OCI-M2 (cell line): ENCODE data around the gene LSR.

Experiments
- DNase-seq: peaks from one replicate; lab custom pipeline; 2025; ENCODE audit not compliant: unreplicated experiment; lab: John Stamatoyannopoulos, UW

LSR gene

DNA sequence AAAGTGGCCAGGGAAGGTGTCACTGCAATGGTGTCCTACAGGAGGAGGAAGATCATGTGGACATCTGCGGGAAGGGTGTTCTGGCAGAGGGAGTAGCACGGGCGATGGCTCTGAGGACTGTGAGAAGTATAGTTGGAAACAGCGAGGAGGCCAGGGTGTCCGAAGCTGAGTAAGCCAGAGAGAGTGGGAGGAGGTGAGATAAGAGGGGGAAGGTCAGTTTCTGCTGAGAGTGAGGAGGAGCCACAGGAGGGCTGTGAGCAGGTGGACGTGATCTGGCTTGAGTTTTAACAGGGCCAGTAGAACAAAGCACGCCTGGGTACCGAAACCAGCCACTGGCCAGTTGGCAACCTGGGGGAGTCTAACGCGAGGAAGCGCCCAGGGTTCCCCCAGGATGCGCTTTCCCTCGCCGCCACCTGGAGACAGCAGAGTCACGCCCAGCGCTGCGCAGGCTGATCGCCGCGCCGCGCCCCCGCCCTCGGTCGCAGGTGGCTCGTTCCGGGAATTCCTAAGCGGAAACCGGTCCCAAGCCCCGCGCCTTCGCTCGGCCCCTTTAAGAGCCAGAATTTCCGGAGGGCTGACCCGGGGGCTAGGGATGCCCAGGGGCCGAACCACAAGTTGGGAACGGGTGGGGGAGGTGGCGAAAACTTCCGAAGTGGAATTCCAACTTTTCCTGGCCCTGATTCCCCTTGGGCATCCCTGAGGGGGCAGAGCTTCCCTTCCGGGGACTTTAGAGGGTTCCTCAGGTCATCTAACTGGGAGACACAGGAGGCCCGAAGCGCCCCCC lies 1.1 kb upstream of the LSR start:
- DNase-seq = no peak

DNA sequence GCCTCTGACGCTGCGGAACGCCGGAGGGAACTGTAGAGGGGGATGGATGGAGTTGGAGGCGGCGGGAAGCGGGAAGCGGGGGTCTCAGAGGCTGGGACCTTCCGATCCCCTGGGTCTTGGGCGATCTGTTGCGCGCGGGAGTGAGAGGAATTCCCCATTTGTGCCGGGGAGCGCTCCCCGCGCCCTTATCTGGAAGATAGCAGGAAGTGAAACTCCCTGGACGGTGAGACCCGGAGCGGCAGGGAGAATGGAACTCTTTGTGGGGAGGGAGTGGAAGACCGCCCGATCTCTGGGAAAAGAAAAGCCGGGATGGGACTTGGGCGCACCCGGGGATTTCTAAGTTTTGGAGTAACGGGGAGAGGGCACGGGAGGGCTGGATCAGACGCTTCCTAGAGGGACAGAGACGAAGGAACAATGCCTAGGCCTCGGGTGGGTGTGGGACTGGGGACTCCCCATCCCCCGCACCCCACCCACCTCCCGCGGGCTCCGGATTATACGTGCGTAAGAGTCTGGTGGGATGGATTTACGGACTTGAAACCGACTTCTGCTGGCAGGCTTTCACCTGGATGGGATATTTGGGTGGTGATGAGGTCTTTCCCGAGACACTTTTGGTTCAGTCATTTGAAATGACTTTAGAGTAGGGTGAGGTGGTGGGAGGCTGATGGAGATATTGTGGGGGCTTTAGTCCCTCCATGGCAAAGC lies 495 bp downstream of the LSR start:
- no peak for DNase-seq

DNA sequence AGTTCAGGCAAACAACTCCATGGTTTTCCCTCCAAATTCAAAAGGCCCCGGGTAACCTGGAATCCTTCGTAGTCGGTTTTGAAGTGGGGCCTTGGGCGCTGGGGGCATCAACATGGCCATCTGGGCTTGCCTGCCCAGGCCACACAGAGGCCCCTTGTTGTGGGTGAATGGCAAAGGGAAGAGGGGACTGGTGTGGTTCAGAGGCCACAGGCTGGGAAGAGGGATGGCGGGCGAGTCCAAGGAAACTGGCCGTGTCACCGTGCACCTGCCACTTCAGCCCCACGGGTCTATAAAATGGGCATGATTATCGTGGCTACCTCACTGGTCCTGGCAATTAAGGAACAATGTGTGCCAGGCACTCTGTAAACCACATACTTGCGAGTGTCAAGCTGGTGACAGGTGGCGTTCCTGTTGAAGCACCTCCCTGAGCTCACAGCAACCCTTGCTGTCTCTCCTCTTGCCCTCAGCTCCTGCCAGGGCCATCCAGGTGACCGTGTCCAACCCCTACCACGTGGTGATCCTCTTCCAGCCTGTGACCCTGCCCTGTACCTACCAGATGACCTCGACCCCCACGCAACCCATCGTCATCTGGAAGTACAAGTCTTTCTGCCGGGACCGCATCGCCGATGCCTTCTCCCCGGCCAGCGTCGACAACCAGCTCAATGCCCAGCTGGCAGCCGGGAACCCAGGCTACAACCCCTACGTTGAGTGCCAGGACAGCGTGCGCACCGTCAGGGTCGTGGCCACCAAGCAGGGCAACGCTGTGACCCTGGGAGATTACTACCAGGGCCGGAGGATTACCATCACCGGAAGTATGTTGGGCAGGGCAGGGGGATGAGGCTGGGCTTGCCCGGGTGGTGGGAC lies 1.3 kb downstream of the LSR start:
- no peak for DNase-seq

DNA sequence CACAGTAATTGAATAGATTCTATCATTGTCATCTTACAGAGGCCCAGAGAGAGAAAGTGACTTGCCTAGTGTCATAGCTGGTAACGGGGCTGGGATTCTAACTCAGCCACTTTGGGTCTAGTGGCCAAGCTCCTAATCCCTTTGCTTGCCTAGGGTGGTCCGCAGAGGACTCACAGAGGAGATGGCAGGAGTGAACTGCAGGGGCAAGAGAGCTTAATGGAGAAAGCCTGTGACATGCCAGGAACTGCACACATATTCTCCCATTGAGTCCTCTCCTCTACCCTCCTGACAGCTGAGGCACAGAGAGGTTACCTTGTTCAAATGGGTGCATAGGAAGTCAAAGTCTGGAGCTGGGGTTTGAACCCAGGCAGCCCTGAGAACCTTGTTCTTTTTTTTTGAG lies 2.7 kb downstream of the LSR start:
- no peak for DNase-seq

DNA sequence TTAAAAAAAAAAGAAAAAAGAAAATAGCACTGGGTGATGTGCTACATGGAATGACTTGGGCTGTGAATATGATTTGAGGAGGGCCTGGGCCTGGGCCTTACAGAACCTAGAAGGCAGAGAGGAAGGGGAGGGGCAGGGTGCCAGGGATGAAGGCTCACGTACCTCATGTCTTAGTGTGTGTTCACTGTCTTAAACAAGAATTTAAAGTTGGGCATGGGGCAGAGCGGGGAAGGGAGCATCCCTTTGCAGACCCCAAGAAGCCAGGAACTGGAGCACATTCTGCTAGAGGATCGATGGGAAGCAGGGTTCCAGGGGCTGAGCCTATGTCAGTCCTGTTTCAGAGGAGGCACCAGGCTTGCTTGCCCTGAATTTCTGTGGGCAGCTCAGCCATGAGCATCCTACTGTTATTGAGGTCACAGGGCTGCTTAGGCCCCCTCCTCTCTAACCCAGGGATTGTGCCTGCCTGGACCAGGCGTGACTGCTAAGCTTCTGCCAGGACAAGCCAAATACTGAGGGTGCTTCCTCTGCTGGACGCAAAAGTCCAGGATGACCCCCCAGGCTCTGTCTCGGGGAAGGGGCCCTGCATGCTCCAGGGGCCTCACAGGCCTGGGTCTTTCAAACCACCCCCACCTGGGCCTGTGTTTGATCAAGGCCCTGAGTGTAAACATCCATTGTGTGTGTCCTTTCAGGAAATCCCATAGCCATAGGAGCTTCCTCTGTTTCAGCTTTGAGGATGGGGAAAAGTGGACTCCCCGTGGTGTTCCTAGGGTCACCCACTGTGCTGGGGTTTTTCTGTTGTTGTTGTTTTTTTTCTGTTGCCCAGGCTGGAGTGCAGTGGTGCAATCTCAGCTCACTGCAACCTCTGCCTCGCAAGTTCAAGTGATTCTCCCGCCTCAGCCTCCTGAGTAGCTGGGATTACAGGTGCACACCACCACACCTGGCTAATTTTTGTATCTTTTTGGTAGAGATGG lies 4.8 kb downstream of the LSR start:
- DNase-seq = no peak

DNA sequence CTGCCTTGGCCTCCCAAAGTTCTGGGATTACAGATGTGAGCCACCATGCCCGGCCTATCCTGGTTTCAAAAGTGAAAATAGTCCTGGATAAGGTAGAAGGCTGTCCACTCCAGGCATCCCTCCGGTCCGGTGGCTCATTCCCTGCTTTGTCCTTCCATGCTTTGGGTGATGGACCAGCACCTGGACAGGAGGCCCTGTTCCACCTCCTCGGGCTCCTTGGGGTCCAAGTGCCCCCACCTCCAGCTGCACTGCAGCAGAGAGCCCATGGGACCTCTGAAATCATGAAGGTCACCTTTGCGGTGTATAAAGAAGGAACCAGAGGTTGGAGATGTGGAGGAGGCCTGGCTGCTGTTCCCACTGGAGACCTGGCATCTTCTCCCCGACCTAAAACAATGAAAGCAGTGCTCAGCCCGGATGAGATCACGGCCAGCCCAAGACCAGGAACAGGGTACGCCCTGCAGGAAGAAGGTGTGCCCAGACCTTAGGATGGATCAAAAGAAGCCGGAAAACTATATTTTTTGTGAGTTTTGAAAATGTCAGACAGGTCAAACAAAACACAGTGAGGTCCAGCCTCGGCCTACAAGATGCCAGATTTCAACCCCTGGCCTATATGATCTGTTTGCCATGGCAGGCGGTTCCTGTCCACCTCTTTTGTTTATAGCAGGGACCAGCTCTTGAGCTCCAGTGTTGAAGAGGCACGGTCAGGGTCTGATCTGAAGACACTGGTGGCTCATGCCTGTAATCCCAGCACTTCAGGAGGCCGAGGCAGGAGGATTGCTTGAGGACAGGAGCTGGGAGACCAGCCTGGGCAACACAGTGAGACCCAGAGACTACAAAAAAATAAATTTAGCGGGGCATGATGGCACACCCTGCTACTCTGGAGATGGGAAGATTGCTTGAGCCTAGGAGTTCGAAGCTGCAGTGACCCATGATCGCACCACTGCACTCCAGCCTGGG lies 5.8 kb downstream of the LSR start:
- no peak for DNase-seq

DNA sequence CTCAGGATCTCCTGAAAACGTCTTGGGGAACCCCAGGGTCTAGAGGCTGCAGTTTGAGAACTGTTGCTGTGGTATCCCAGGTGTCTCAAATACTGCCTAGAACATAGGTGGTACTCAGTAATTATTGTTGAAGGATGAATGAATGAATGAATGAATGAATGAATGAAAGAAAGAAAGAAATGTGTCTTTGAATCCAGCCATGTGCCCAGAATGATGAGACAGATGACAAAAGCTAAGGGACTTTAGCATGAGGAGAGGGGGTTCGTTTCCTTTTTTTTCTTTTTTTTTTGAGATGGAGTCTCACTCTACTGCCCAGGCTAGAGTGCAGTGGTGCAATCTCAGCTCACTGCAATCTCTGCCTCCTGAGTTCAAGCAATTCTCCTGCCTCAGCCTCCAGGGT lies 7.8 kb downstream of the LSR start:
- no peak for DNase-seq

DNA sequence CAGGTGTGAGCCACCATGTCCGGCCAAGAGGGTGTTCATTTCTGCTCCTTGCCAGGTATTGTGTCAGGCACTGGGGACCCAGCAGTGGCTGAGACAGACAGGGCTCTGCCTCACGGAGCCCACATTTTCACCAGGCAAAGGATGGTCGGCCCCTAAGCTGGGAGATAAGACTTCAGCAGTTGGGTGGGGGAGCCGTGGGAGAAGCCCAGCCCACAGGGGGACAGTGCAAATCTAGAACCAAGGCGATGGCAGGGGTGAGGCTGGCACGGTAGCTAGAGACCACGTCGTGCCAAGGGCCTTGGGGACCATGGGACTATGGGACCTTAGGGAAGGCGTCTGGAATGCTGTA lies 8.3 kb downstream of the LSR start:
- no peak for DNase-seq

DNA sequence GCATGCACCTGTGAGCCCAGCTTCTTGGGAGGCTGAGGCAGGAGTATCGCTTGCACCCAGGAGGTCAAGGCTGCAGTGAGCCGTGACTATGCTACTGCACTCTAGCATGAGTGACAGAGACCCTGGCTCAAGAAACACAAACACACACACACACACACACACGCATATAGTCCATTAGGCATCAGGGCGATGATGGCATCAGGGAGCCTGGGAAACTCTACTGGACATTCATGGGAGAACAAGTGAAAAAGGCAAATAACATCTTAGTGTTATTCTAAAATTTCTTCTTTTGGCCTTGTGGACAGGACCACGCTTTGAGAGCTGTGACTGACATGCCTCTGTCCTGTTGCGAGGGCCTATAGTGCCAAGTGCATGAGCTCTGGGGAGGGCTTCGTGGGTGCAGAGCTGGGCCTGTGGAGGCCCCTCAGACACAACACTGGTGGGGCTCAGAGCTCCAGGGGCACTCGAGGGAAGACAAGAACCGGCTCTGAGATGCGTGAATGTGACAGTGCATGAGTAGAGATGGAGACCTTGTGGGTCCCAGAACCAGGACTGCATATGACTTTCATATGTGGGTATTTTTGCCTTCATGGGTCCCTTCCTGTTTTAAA lies 12.0 kb downstream of the LSR start:
- DNase-seq = no peak

DNA sequence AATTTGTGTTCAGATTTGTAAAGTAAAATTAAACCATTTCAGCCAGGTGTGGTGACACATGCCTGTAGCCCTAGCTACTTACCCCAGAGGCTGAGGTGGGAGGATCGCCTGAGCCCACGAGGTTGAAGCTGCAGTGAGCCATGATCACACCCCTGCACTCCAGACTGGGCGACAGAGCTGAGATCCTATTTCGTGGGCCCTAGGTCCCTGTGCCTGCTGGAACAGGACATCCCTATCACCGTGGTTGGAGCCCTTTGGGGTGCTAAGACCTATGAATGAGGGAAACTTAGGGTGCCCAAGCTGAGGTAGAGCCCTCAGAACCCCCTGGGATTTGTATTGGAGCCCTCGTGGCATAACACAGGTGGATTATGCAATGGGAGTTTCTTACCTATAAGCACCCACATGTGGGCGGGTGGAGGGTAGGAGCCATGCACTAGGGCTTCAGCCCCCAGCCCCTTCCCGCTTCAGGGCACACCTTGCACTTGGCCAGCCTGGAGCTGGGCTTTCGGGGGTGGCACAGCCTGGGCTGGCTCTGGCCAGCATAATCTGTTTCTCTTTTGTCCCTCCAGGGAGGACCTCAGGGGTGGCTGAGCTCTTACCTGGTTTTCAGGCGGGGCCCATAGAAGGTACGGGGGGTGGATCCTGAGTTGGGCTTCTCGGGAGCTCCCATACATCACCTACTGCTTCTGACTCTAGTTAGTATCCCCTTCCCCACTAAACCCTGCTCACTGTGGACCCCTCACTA lies 12.7 kb downstream of the LSR start:
- no peak for DNase-seq

DNA sequence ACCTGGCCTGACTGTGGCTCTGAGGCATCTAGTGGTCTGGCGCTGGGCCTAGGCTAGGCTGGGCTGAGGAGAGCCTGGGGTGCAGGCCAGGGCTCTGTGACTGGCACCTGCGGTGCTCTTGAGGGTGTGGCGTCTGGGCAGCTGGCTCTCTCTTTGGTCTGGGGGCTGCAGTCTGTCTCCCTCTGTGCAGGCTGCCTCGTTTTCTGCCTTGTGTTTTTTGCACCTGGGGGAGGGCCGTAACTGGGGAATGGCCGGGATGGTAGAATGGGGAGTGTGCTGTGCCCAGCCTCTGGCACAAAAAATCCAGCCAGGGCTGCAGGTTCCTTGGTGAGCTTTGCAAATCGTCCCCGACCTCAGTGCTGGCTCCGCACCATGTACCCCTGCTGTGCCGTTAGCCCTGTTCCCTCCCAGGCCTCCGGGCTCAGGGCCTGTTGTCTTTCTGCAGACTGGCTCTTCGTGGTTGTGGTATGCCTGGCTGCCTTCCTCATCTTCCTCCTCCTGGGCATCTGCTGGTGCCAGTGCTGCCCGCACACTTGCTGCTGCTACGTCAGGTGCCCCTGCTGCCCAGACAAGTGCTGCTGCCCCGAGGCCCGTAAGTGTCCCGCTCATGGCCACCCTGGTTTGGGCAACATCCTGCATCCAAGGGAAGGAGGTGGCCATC lies 13.4 kb downstream of the LSR start:
- DNase-seq = no peak

DNA sequence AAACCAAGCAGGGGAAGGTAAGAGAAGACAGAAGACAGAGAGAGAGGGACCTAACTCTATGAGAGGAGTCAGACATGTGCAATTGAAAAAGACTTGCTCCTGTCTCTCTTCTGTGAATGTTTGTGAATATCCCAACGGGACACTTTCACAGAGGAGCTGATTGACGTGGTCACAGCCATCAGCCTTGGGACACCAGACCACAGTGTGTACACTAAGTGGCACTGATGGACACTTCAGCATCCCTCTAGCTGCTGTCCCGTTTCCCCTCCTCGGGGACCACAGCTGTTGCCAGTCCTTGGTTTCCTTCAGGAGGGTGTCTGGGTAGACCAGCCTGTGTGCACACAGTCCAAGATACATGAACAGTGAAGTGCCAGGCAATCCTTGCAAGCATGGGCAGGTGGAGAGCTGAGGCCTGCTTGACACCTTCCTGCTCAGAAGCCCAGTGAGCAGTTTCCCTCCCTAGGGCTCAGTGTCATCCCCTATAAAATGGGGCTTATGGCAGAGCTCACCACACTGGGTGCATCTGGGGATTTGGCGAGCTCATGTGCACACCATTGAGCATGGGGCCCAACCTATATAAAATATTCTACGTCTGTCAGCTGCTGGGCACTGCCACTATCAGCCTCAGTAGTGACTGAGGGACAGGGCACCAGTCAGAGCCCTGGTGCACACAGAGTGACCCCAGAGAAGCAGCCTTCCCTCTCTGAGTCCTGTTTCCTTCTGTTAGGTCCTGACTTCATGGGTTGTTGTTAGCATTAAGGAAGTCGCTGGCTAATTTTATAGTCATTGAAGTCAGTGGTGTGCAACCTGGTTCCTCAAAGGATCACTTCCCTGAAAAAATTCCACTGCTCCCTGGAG lies 15.7 kb downstream of the LSR start:
- no peak for DNase-seq

DNA sequence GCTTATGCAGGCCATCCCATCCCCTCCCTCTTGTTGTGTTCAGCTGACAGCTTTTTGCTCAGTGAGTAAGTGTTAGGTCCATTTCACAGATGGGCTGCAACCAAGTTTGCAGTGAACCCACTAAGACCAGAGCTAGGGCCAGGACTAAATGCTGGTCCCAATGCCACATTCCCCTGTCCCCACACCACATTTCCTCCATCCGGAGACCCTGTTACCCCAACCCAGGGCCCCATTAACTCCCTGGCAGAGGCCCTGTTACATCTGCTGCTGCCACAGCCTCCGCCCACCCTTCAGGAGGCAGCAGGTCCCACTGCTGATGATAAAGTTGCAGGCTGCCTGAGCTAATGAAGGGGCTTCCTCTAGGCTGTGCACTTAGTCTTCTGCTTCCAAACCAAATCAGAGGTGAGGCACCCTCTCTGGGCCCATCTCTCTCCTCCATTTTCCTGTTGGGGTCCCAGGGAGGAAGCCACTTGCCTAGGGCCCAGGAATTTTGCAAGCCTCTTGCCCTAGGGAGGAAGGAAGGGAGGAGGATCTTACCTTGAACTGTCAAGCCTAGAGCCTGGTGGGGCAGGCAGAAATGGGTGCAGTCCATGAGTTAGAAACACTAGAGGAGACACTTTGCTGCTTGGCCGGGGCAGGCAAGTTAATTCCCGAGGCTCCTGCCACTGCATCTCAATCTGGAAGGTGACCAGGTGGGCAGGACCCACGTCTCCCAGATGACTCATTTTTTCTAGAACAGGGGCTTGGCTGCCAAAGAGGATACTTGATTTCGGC lies 16.5 kb downstream of the LSR start:
- no peak for DNase-seq

DNA sequence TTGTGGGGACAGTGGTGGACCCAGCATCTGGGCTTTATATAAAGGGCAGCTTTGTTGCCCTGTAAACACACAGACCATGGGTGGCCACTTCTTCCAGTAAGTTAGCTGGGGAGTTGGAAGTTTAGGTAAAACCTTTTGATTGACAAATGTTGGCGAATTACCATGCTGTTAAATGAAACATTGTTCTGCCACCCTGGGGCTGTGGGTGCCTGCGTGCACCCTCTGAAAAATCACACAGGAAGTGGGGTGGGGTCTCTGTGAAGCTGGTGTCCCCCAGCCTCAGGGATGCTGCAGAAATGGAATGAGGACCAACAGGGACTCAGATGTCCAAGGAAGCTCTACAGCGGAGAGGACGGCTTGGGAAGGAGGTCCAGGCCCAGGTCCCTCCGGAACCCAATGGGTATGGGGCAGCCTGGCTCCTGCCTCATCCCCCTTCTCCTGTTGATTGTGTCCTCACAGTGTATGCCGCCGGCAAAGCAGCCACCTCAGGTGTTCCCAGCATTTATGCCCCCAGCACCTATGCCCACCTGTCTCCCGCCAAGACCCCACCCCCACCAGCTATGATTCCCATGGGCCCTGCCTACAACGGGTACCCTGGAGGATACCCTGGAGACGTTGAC lies 17.2 kb downstream of the LSR start:
- DNase-seq = no peak

DNA sequence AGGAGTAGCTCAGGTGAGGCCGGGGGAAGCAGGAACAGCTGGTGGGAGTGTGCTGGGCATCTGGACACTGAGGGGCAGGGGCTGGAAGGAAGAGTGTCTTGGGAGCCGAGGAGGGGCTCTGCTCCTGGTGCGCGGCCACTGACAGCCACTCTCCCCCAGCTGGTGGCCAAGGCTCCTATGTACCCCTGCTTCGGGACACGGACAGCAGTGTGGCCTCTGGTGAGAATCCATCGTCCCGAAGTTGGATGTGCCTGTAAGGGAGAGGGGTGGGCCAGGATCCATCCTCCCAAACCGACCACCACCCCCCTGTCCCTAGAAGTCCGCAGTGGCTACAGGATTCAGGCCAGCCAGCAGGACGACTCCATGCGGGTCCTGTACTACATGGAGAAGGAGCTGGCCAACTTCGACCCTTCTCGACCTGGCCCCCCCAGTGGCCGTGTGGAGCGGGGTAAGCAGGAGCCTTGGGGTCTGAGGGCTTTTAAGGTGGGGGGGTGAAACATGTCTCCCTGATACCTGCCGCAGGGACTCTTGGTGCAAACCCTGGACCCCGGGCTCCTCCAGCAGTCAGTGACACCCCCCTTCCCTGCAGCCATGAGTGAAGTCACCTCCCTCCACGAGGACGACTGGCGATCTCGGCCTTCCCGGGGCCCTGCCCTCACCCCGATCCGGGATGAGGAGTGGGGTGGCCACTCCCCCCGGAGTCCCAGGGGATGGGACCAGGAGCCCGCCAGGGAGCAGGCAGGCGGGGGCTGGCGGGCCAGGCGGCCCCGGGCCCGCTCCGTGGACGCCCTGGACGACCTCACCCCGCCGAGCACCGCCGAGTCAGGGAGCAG lies 17.9 kb downstream of the LSR start:
- DNase-seq = no peak
